Esophagus squamous epithelium (tissue), 4 donors: ENCODE data around the gene MICU2.

Source experiments
- CTCF ChIP-seq, 6 experiments: fragments of 450-650 bp in 4 of 6; fragments of 200-600 bp in 2 of 6; sonication (generic) in 2 of 6; IDR thresholded peaks; one replicate each; pipeline ENCODE4 v1.5.1; 2016 to 2019; ENCODE audit warnings: antibody characterized with exemption in 6 of 6, mild to moderate bottlenecking in 4 of 6, moderate library complexity in 4 of 6
- POLR2A ChIP-seq, 4 donors: fragments of 450-650 bp; IDR thresholded peaks; one replicate each; pipeline ENCODE4 v1.6.1; 2017; ENCODE audit warnings: antibody characterized with exemption in 4 of 4, mild to moderate bottlenecking in 4 of 4, moderate library complexity in 3 of 4

DNA sequence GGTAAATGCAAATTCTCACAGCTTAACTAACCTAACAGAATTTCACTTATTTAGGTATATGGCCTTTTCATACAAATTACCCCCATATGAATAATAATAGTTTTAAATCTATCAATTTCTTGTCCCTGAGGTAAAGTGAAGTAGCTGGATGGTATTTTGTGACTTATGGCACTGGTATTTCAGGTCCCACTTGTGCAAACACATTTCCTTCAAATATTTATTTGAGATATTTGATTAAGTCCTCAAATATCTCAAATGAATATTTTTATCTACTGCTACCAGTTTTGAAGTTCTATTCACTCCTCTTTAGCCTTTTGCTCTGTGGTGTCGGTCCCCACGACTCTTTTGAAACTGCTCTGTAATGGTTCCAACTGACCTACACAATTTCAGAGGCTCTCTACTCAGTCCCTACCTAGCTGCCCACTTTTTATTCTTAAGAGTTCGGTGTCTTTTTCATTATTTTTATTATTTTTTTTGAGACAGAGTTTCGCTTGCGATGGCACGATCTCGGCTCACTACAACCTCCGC is 85.3 kb downstream of the MICU2 start:
- TF ChIP-seq CTCF (IDR thresholded peaks at IDR 0.05) = no peak
- no peak for TF ChIP-seq POLR2A (IDR thresholded peaks at IDR 0.05)
